IMR-90 (cell line): ENCODE data around the gene KLK1. TPM values are rescaled to one million over a fixed set of nuclear protein-coding genes. Genes with fewer than 3 reads are reported as not detected.

ENCODE experiments used
- ATAC-seq: fragments of 200-7000 bp; cut with Tn5 transposase; 2 replicates; pipeline ENCODE4 v1.9.1; 2020; ENCODE audit warnings: low read depth, mild to moderate bottlenecking, moderate library complexity
- BruUV-seq: library from RNA; stranded (reverse); fragments of 400-500 nt; replicated peaks from 2 replicates; lab custom pipeline; 2021; lab: Mats Ljungman, UMichigan
- CTCF ChIA-PET: fragments of 300-600 bp; formaldehyde crosslinking; extraction: SDS; loops from one replicate; lab custom pipeline; 2021; ENCODE audit warnings: antibody characterized with exemption; lab: Yijun Ruan, JAX
- POLR2A ChIA-PET: fragments of 300-600 bp; sonication (Branson Sonifier 250); formaldehyde crosslinking; loops from one replicate; lab custom pipeline; 2022; ENCODE audit warnings: antibody characterized with exemption; ENCODE audit not compliant: unreplicated experiment; lab: Charles Lee
- DNase-seq: peaks from one replicate; pipeline ENCODE4 v3.0.0; 2013
- H2AFZ ChIP-seq: replicated peaks from 2 replicates; pipeline ENCODE3; 2013; ENCODE audit warnings: low read length, mild to moderate bottlenecking; ENCODE audit not compliant: poor library complexity
- H2AK5ac ChIP-seq: 2 replicates; pipeline ENCODE4 v1.6.1; 2013; ENCODE audit warnings: low read depth, low read length, inconsistent platforms
- H2AK9ac ChIP-seq: replicated peaks from 2 replicates; pipeline ENCODE3; 2013; ENCODE audit warnings: mild to moderate bottlenecking, low read depth, low read length, moderate library complexity; ENCODE audit not compliant: poor library complexity
- H2BK120ac ChIP-seq: 2 replicates; pipeline ENCODE4 v1.6.1; 2013; ENCODE audit warnings: low read depth, low read length, inconsistent platforms
- H2BK15ac ChIP-seq: 3 replicates; pipeline ENCODE4 v1.6.1; 2013; ENCODE audit warnings: low read depth, low read length, inconsistent platforms
- H2BK20ac ChIP-seq: 2 replicates; pipeline ENCODE4 v1.6.1; 2013; ENCODE audit warnings: low read depth, mild to moderate bottlenecking, inconsistent platforms, low read length, moderate library complexity
- H2BK5ac ChIP-seq: 2 replicates; pipeline ENCODE4 v1.6.1; 2013; ENCODE audit warnings: mild to moderate bottlenecking, low read depth, low read length, inconsistent platforms; ENCODE audit not compliant: poor library complexity, severe bottlenecking
- H3K14ac ChIP-seq: replicated peaks from 2 replicates; pipeline ENCODE4 v1.6.1; 2013; ENCODE audit warnings: low read depth, low read length, inconsistent platforms
- H3K18ac ChIP-seq: 2 replicates; pipeline ENCODE4 v1.6.1; 2013; ENCODE audit warnings: low read depth, low read length, control low read depth
- H3K23ac ChIP-seq: 2 replicates; pipeline ENCODE4 v1.6.1; 2013; ENCODE audit warnings: low read depth, low read length, inconsistent platforms
- H3K27ac ChIP-seq: 2 replicates; pipeline ENCODE4 v1.5.1; 2013; ENCODE audit warnings: mild to moderate bottlenecking, control low read depth, low read length; ENCODE audit not compliant: insufficient read depth
- H3K27me3 ChIP-seq: 2 replicates; pipeline ENCODE4 v1.6.1; 2013; ENCODE audit warnings: low read length; ENCODE audit not compliant: control insufficient read depth, insufficient read depth
- H3K36me3 ChIP-seq: 2 replicates; pipeline ENCODE4 v1.6.1; 2013; ENCODE audit warnings: low read length, mixed read lengths; ENCODE audit not compliant: control insufficient read depth, insufficient read depth
- H3K4ac ChIP-seq: 2 replicates; pipeline ENCODE4 v1.6.1; 2013; ENCODE audit warnings: low read depth, low read length, inconsistent platforms
- H3K4me1 ChIP-seq: 2 replicates; pipeline ENCODE4 v1.6.1; 2013; ENCODE audit warnings: low read length, mixed read lengths; ENCODE audit not compliant: control insufficient read depth, insufficient read depth
- H3K4me2 ChIP-seq: 2 replicates; pipeline ENCODE4 v1.6.1; 2013; ENCODE audit warnings: low read depth, mild to moderate bottlenecking, control low read depth, low read length, moderate library complexity
- H3K4me3 ChIP-seq: 2 replicates; pipeline ENCODE4 v1.5.1; 2013; ENCODE audit warnings: low read depth, mild to moderate bottlenecking, control low read depth, low read length, moderate library complexity; ENCODE audit not compliant: insufficient read depth
- H3K56ac ChIP-seq: 2 replicates; pipeline ENCODE4 v1.6.1; 2013; ENCODE audit warnings: low read length, inconsistent platforms; ENCODE audit not compliant: insufficient read depth; ENCODE audit errors: extremely low read depth
- H3K79me1 ChIP-seq, 2 experiments: 2 replicates each; pipeline ENCODE4 v1.6.1; 2013; ENCODE audit warnings: low read length in 2 of 2, inconsistent platforms in 1 of 2, low read depth in 1 of 2
- H3K9ac ChIP-seq: 2 replicates; pipeline ENCODE4 v1.6.1; 2013; ENCODE audit warnings: low read depth, low read length, control low read depth
- H3K9me1 ChIP-seq: 2 replicates; pipeline ENCODE4 v1.6.1; 2013; ENCODE audit warnings: low read length, inconsistent platforms; ENCODE audit not compliant: insufficient read depth
- H3K9me3 ChIP-seq: 2 replicates; pipeline ENCODE4 v1.6.1; 2013; ENCODE audit warnings: low read length; ENCODE audit not compliant: control insufficient read depth, insufficient read depth
- H4K20me1 ChIP-seq: 2 replicates; pipeline ENCODE4 v1.6.1; 2013; ENCODE audit warnings: low read length, inconsistent platforms; ENCODE audit not compliant: insufficient read depth
- H4K5ac ChIP-seq: 2 replicates; pipeline ENCODE4 v1.6.1; 2013; ENCODE audit warnings: mild to moderate bottlenecking, low read depth, low read length, control low read depth
- H4K8ac ChIP-seq, 2 experiments: 2 replicates each; pipeline ENCODE4 v1.6.1; 2013; ENCODE audit warnings: low read depth in 2 of 2, low read length in 2 of 2, control low read depth in 1 of 2, inconsistent platforms in 1 of 2
- H4K91ac ChIP-seq: 2 replicates; pipeline ENCODE4 v1.6.1; 2013; ENCODE audit warnings: low read depth, low read length, inconsistent platforms; ENCODE audit not compliant: insufficient read depth
- BHLHE40 ChIP-seq: fragments of 150-350 bp; IDR thresholded peaks from 2 replicates; pipeline ENCODE4 v1.6.1; 2016; ENCODE audit warnings: mild to moderate bottlenecking, low read depth, low read length
- MXI1 ChIP-seq: IDR thresholded peaks from 2 replicates; pipeline ENCODE4 v1.6.1; 2012; ENCODE audit warnings: low read depth, mild to moderate bottlenecking, low read length, moderate library complexity, borderline replicate concordance
- RAD21 ChIP-seq: IDR thresholded peaks from 2 replicates; pipeline ENCODE4 v1.6.1; 2012; ENCODE audit warnings: low read length, improper control_type of control experiment
- WGBS, 2 experiments: methylation state at CpG; one replicate each; pipeline versions ENCODE4 v1.1.5 to v1.1.7; 2013; ENCODE audit warnings: missing lambda C conversion rate in 2 of 2; ENCODE audit not compliant: insufficient read length in 1 of 2; ENCODE audit errors: extremely low coverage in 2 of 2; 5-methylcytosine and 5-hydroxymethylcytosine counted together
- dilution Hi-C: fragments of 300-500 bp; cut with HindIII; formaldehyde crosslinking; loops from one replicate; pipeline ENCODE4 v1.14.3; 2018; ENCODE audit warnings: low sequenced_read_pairs; ENCODE audit not compliant: unreplicated experiment
- in situ Hi-C: fragments of 300-500 bp; cut with MboI; formaldehyde crosslinking; loops from 3 replicates; pipeline ENCODE4 v1.14.3; 2019; ENCODE audit warnings: low sequenced_read_pairs, inconsistent platforms, mixed read lengths
- intact Hi-C: fragments of 100-400 bp; cut with micrococcal nuclease; formaldehyde crosslinking; loops from 2 replicates; pipeline ENCODE4 v1.10.0; 2022
- polyA plus RNA-seq, 3 experiments: library from polyadenylated mRNA; depleted of rRNA; stranded (reverse); fragments of >200 nt; gene quantifications; 2 replicates each; pipeline ENCODE4 v1.2.3, GENCODE V29; 2012; ENCODE audit warnings: low replicate concordance in 1 of 3
- total RNA-seq: library from RNA; depleted of rRNA; stranded (reverse); fragments of >200 nt; gene quantifications from 2 replicates; pipeline ENCODE4 v1.2.3, GENCODE V29; 2012
- TF ChIP-seq, protein P1 (sequence below): fragments of 150-350 bp; IDR thresholded peaks from 2 replicates; pipeline ENCODE4 v1.6.1; 2017; ENCODE audit warnings: mild to moderate bottlenecking, antibody characterized with exemption, low read length, low read depth

Gene KLK1
- total and polyA plus RNA-seq, 2 of the 4 experiments (the other 2 are of a cell fraction) = not detected

DNA sequence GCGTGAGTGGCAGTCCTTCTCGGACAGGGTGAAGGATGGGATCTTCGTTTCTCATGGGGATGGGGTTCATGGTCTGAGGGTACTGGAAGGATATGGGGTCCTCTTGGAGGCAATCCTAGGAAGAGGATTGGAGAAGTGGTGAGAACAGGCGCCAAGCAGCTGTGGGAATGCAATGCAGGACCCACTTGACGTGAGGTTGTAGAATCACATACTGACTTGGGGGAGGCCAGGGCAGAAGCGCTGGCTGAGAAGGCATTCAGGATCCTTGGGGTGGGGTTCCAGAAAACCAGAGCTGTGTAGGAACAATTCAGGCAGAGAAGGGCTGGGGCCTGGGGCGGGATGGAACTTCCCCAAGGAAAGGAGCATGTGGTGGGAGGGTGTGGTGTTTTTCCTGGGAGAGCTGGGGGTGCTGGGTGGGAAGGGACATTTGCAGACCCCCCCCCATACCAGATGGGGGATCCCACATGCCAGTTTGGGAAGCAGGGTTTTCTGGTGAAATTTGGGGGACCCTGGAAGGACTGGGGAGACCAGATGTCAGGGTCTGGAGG, 852 bp downstream of the KLK1 start:
- H3K14ac ChIP-seq = no peak overlapping the region
- ChIA-PET POLR2A (no interaction called here), CTCF (no interaction called here)
- no peaks in the 10 kb centered on the region for H3K79me1 ChIP-seq
- intact Hi-C loops (no loop called here), in situ Hi-C loops (no loop called here), dilution Hi-C loops (no loop called here)
- H4K20me1 ChIP-seq = no peaks in the 10 kb centered on the region
- H4K91ac ChIP-seq = no peak overlapping the region
- H3K4me3 ChIP-seq = no peak overlapping the region
- H3K9me1 ChIP-seq = no peaks in the 10 kb centered on the region
- H4K5ac ChIP-seq = no peak overlapping the region
- no peak overlapping the region for H2BK20ac ChIP-seq
- H3K56ac ChIP-seq = no peak overlapping the region
- ATAC-seq (no peak), DNase-seq (no peak)
- no peak overlapping the region for H4K8ac ChIP-seq
- H3K4me1 ChIP-seq = no peaks in the 10 kb centered on the region
- H2AK5ac ChIP-seq = no peak overlapping the region
- no peaks in the 10 kb centered on the region for H3K9me3 ChIP-seq
- no peak overlapping the region for H2BK5ac ChIP-seq
- no peak overlapping the region for H3K18ac ChIP-seq
- no peaks in the 10 kb centered on the region for H3K36me3 ChIP-seq
- H3K27me3 ChIP-seq = peaks cover 40% of the 10 kb centered on the region
- TF ChIP-seq BHLHE40 (no peak), RAD21 (no peak), MXI1 (no peak)
- TF ChIP-seq, protein P1, sequence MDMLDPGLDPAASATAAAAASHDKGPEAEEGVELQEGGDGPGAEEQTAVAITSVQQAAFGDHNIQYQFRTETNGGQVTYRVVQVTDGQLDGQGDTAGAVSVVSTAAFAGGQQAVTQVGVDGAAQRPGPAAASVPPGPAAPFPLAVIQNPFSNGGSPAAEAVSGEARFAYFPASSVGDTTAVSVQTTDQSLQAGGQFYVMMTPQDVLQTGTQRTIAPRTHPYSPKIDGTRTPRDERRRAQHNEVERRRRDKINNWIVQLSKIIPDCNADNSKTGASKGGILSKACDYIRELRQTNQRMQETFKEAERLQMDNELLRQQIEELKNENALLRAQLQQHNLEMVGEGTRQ = no peak
- no peak overlapping the region for H3K4me2 ChIP-seq
- H2AK9ac ChIP-seq = no peak overlapping the region
- BruUV-seq = no TSS peak
- no peak overlapping the region for H3K9ac ChIP-seq
- no peak overlapping the region for H3K27ac ChIP-seq
- H3K4ac ChIP-seq = no peak overlapping the region
- no peak overlapping the region for H2AFZ ChIP-seq
- no peak overlapping the region for H2BK120ac ChIP-seq
- WGBS, 2 experiments = 70% methylated on average over 4 of the region's 7 CpGs; no CpG with 5 or more reads in 1 of the 2 experiments
- no peak overlapping the region for H3K23ac ChIP-seq
- H2BK15ac ChIP-seq = no peak overlapping the region
